HG03354 (cell line): Measurements from ENCODE around the gene KLF7.

Experiments
- ATAC-seq: cut with Tn5 transposase; IDR thresholded peaks from one replicate; pipeline ENCODE4 v1.9.1; 2021; ENCODE audit warnings: mild to moderate bottlenecking; ENCODE audit not compliant: unreplicated experiment, poor library complexity, severe bottlenecking

The KLF7 gene

DNA sequence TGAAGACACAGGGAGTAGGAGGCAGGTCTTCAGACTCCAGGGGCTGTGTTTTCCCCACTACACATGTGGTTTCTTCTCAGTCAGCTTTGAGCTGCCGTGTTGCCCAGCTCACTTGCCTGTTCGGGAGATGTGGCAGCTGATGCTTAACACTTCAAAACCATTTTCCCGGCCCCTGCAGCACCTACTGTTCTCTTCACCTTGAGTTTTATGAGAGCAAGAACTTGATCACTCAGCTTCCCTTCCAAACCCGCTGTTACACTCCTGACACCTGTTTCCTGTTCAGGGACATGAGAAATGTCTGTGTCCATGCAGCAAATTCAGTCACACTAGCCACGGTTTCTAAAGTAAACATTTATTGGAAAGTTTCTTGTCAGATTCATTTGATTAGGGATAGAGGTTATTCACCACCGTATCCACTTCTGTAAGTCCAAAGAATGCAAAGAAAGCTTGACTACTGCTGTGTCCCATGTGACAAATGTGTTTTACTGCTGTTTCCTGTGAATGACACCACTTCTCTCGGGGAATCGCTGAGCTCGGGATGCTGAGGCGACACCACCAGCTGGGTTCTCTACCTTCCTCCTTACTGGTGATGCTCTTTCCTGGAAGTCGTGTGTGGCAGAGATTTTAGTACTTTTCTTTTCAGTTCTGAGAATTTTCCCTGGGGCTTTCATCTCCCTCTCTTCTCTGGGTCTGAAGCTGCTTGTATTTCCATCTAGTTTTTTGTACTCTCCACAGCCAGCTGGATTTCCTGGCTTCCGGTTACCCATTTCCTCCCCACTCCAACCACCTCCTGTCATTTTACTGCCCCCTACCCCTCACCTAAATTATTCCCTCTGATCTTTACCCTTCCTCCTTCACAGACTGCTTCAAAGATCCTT, 91.7 kb downstream of the KLF7 start:
- ATAC-seq, result no peak

GRCh38 chr2:207073412-207073800, 92.3 kb downstream of the KLF7 start:
- ATAC-seq, result no peak

DNA sequence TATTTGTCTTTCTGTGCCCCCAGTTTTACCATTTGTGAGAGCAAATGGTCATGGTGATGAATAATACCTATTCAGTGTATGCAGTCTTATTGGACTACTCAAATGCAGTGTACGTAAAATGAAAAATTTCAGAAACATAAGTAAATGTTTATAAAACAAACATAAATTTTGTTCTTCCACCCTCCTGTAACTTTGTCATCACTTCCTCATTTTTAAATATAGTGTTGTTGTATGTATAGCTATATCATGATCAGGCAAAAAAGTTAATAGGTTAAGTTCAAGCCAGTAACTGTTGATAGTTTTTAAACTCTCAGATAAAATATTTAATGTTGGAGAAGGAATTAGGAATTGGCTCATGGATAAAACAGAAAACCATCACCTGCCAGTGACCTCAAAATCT, 93.2 kb downstream of the KLF7 start:
- no peak for ATAC-seq

DNA sequence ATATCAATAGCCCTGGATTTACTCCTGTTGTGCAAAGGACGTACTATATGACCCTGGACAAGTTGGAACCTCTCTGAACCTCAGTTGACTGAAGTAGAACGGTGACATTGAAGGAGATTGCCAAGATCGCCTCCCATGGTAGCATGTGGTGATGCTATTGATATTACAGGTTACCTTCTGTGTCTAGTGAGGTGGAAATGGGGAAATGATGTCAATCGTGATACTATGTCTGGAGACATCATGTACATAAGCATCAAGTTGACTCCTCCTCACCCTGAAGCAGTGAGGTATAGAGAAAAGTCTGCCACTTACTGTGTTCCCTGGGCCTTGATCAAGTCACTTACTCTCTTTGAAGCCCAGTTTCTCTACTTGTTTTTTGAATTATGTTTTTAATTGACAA, 93.9 kb downstream of the KLF7 start:
- ATAC-seq, result no peak

GRCh38 chr2:207067473-207067872, 98.3 kb downstream of the KLF7 start:
- no peak for ATAC-seq

DNA sequence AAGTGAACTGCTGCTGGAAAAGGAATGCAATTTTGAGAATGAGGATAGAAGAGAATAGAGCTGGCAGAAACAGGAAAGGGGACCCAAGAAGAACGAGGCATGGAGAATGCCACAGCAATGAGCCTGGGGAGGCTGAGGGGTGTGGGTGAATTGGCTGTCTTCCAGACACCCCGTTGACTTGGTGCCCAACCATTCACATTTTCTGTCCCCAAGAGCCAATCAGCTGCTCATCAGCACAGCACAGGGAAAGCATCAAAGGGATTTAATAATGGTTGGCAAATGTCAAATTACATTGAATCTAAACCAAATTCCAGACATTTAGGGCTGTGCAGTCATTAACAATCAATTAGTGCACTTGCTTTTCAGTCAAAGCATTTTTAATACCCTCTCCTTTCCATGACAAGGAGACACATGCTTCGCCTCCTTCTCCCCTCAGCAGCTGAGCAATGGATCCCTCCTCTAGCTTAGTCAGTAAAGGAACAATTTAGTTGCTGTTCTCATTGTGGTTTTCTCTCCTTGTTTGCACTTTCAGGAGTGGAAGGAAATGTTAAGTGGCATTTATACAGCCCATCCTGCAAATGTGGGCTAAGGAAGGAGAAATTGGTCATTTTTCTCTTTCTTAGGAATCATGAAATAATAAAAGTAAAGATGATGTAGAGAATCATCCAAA, 98.8 kb downstream of the KLF7 start:
- ATAC-seq, result no peak

DNA sequence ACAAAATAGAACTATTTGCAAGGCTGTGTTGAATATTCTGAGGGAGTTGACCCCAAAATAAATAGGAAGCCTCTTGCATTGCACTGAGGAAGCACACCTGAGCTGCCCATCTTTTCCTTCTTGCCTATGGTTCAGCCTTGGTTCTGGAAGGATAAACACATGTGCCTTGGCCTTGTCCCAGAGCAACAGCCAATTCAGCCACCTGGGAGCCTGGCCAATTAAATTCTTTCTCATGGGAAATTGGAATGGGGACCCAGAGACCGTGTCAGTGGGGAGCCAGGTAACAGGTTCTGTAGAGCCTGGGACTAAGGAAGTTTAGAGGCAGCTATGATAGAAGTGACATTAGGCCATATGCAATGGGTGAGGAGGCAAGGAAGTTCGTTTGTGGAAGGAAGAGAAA, 99.6 kb downstream of the KLF7 start:
- ATAC-seq, result no peak

DNA sequence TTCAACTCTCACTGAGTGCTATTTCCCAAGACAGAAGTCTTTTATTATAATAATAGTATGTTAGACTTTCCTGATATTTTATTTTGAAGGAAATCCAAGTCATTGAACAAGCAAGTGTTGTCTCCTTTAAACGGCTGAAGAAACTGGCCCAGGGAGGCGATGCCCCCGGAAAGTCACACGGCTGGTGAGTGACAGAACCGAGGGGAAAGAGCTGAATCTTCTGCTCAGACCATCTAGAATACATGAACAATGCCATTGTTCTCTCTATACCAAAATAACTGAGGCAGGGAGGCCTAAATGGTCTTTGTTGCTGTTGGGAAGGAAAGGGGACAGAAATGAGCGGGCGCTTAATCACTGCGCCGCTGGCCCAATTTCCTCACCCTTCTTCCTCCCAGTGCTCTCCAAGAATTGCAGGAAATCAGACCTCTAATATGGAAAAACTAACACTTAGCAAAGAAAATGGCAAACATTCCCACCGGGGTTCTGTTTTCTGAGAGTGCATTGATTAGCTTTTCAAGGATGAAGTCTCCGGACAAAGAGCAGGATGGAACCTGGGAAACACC, 101.5 kb downstream of the KLF7 start:
- ATAC-seq, result no peak

- ATAC-seq, result no peak
Observed at GRCh38 chr2:207061181-207061580, 104.6 kb downstream of the KLF7 start.

DNA sequence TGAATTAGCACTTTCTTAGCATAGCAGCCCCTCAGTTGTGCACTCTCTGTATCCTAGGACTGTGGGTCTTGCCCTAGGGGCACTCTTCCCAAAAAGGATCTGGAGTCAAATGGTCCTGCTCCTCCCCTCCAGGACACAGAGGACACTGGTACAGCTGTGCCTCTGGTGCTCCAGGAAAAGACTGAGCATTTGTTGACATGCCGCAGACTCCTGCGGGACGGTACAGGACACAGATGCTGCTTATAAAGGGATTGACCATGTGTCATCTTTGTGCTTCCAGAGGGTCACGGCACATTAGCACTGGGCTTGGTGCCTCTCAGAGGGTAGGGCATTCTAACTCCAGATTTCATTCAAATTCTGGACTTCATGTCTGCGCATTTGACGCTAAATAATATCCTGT, 110.5 kb downstream of the KLF7 start:
- ATAC-seq, result no peak

GRCh38 chr2:207054521-207054920, 111.2 kb downstream of the KLF7 start:
- no peak for ATAC-seq

DNA sequence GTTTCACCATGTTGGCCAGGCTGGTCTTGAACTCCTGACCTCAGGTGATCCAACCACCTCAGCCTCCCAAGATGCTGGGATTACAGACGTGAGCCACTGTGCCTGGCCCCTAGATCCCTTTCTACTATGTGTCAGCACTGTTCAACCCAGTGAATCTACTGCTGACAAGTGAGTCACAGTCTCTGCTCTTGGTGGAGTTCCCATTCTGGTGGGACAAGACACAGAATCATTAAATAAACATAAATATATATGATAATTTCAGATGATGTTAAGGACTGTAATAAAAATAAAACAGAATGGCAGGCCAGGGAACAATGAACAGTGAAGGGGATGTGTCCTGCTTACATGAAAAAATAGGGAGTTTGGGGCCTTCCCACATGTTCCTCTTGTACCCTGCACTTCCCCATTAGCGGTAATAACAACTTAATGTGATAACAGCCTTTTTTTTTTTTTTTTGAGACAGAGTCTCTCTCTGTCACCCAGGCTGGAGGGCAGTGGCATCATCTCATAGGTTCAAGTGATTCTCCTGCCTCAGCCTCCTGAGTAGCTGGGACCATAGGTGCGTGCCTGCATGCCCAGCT, 114.3 kb downstream of the KLF7 start:
- no peak for ATAC-seq

DNA sequence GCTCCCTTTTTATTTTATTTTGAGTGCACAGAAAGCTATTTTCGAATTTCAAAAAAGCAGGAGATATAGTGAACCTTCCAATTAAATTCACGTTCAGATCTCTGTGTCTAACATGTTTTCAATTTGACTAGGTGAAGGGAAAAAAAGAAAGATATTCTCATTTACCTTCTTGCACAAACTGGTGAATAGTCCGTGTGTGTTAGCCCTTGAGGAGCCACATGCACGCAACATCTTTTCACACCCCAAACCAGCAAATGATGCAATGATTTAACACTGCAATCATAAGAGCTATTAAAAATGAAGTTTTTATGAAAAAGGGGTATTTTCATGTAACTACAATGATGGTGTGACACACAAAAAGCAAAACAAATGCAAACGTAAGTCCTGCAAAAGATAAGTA, 116.6 kb downstream of the KLF7 start:
- ATAC-seq, result no peak

GRCh38 chr2:207048416-207048815, 117.3 kb downstream of the KLF7 start:
- ATAC-seq, result no peak

GRCh38 chr2:207046724-207047123, 119.0 kb downstream of the KLF7 start:
- no peak for ATAC-seq

- no peak for ATAC-seq
Observed at GRCh38 chr2:207045531-207045930, 120.2 kb downstream of the KLF7 start.

GRCh38 chr2:207044379-207045362, 121.1 kb downstream of the KLF7 start:
- no peak for ATAC-seq

DNA sequence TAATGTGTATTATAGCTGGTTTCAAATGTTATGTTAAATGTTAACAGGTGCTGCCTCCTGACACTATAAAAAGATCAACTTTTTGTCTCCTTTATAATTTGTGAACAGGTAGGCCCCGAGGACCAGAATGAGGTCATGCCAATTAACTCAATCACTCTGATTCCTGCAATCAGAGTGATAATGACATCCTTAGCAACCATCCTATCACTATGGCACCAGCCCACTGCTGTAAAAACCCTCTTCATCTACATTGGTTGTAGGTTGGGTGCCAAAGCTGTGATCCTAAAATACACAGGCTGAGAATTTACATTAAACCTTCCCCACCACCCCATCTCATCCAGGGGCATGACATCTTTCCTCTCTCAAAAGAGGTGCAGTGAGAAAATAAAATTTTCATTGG, 122.9 kb downstream of the KLF7 start:
- no peak for ATAC-seq

DNA sequence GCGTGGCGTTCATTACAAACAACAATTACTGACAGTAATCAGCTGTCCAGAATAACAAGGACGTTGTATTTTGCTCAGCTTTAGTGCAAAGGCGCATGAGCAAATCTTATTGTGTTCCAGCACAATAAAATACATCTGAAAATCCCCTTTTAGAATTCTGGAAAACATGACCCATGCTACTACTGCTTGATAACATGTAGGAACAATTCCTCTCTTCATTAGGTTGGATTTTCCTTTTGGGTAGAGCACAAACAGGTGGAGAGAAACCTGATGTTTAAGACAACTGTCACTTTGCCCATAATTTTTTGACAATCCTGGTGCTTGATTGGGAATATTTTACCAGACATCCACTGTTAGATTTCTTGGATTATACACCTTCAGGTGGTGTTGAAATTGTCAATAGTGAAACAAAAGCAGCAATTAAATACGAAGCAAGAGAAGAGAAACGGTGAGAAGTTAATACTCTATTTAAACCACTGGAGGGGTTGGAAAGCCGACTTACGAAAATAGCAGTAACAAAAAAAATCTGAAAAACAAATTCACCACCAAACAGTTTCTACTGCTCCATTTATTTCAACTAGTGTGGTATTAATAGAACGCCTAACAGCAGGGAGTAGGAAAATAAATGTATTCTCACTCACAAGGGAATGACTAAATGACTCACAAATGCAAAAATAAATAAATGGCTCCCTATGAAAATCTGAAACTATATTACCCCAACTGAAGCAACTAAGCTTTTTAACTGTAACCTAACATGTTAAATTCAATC, 123.8 kb downstream of the KLF7 start:
- no peak for ATAC-seq
